Thymus (tissue), 11 donors: ENCODE results near the gene NNT. TPM values are rescaled to one million over a fixed set of nuclear protein-coding genes. Genes with fewer than 3 reads are reported as not detected.

ENCODE experiments used
- DNase-seq, 9 donors: peaks; one replicate each; pipeline ENCODE4 v3.0.0-alpha.2; 2013; ENCODE audit warnings: low spot score in 9 of 9, low read depth in 6 of 9, missing footprints in 1 of 9
- H3K27ac ChIP-seq, 2 donors: one replicate each; pipeline ENCODE4 v1.5.1; 2013; ENCODE audit warnings: control low read depth in 1 of 2, low read depth in 1 of 2, low read length in 1 of 2, mild to moderate bottlenecking in 1 of 2, moderate library complexity in 1 of 2
- H3K27me3 ChIP-seq, 2 donors: one replicate each; pipeline ENCODE4 v1.5.1; 2013; ENCODE audit warnings: low read length in 1 of 2; ENCODE audit not compliant: control insufficient read depth in 2 of 2, insufficient read depth in 1 of 2
- H3K36me3 ChIP-seq, 2 donors: one replicate each; pipeline ENCODE4 v1.5.1; 2013; ENCODE audit warnings: low read length in 1 of 2, mild to moderate bottlenecking in 1 of 2, moderate library complexity in 1 of 2; ENCODE audit not compliant: control insufficient read depth in 2 of 2, insufficient read depth in 2 of 2
- H3K4me1 ChIP-seq, 2 donors: one replicate each; pipeline ENCODE4 v1.5.1; 2013; ENCODE audit warnings: low read length in 2 of 2; ENCODE audit not compliant: control insufficient read depth in 2 of 2, insufficient read depth in 2 of 2
- H3K4me3 ChIP-seq, 2 donors: one replicate each; pipeline ENCODE4 v1.5.1; 2013; ENCODE audit warnings: low read length in 2 of 2, control low read depth in 1 of 2, mild to moderate bottlenecking in 1 of 2
- H3K9me3 ChIP-seq, 2 donors: one replicate each; pipeline ENCODE4 v1.5.1; 2013; ENCODE audit warnings: low read length in 1 of 2, mild to moderate bottlenecking in 1 of 2; ENCODE audit not compliant: control insufficient read depth in 2 of 2, insufficient read depth in 1 of 2
- WGBS: extraction: QIAGEN DNeasy Blood & Tissue Kit; methylation state at CpG from one replicate; pipeline ENCODE4 v1.1.7; 2013; 5-methylcytosine and 5-hydroxymethylcytosine counted together
- polyA plus RNA-seq: library from polyadenylated mRNA; stranded (reverse); fragments of 200-250 nt; gene quantifications from one replicate; pipeline ENCODE4 v1.2.3, GENCODE V29; 2013
- total RNA-seq: library from RNA; stranded (reverse); fragments of 120-200 nt; gene quantifications from one replicate; pipeline ENCODE4 v1.2.4, GENCODE V29; 2013
- donor health status: healthy.

Gene NNT
- total and polyA plus RNA-seq, 2 donors: 30.8 to 49.2 TPM

- H3K27ac ChIP-seq: no peak overlapping the region
- no peak overlapping the region for H3K4me3 ChIP-seq
- no peaks in the 10 kb centered on the region for H3K4me1 ChIP-seq
- no peaks in the 10 kb centered on the region for H3K9me3 ChIP-seq
- H3K36me3 ChIP-seq: peaks cover 18 to 56% of the 10 kb centered on the region in 2 donors
- H3K27me3 ChIP-seq: no peaks in the 10 kb centered on the region
- 99% methylated on average over 1 of the region's 1 CpG for whole genome bisulfite sequencing
- DNase-seq: no peak
These were observed 44.0 kb downstream of the NNT start for GRCh38 chr5:43646992-43647391.

GRCh38 chr5:43647789-43648188 is 44.8 kb downstream of the NNT start:
- Histone ChIP-seq H3K27me3 (no peaks in the 10 kb centered on the region), H3K9me3 (no peaks in the 10 kb centered on the region), H3K4me3 (no peak overlapping the region), H3K4me1 (no peaks in the 10 kb centered on the region), H3K36me3 (peaks cover 19 to 58% of the 10 kb centered on the region in 2 donors), H3K27ac (no peak overlapping the region)
- no peak for DNase-seq

GRCh38 chr5:43648499-43649124 is 45.6 kb downstream of the NNT start:
- WGBS: 94% methylated on average over 2 of the region's 2 CpGs

GRCh38 chr5:43649256-43649655 is 46.3 kb downstream of the NNT start:
- Histone ChIP-seq H3K27ac (no peak overlapping the region), H3K4me1 (no peaks in the 10 kb centered on the region), H3K9me3 (no peaks in the 10 kb centered on the region), H3K4me3 (no peak overlapping the region), H3K27me3 (no peaks in the 10 kb centered on the region), H3K36me3 (peaks cover 22 to 67% of the 10 kb centered on the region in 2 donors)
- 91% methylated on average over 2 of the region's 2 CpGs for WGBS
- DNase-seq: no peak

More at GRCh38 chr5:43648499-43649124, 45.6 kb downstream of the NNT start:
- Histone ChIP-seq H3K27ac (no peak overlapping the region), H3K36me3 (peaks cover 22 to 66% of the 10 kb centered on the region in 2 donors), H3K4me1 (no peaks in the 10 kb centered on the region), H3K4me3 (no peak overlapping the region), H3K27me3 (no peaks in the 10 kb centered on the region), H3K9me3 (no peaks in the 10 kb centered on the region)
- no peak for DNase-seq

- 99% methylated on average over 6 of the region's 6 CpGs for WGBS
These were observed 49.7 kb downstream of the NNT start for GRCh38 chr5:43652537-43653302.

GRCh38 chr5:43658509-43658908 is 55.5 kb downstream of the NNT start:
- no peaks in the 10 kb centered on the region for H3K9me3 ChIP-seq
- H3K27ac ChIP-seq: no peak overlapping the region
- no peaks in the 10 kb centered on the region for H3K27me3 ChIP-seq
- no peak for DNase-seq
- 95% methylated on average over 1 of the region's 1 CpG for WGBS
- no peak overlapping the region for H3K4me3 ChIP-seq
- peaks cover 22 to 37% of the 10 kb centered on the region in 2 donors for H3K36me3 ChIP-seq
- no peaks in the 10 kb centered on the region for H3K4me1 ChIP-seq

More at GRCh38 chr5:43652537-43653302, 49.7 kb downstream of the NNT start:
- Histone ChIP-seq H3K27me3 (no peaks in the 10 kb centered on the region), H3K9me3 (no peaks in the 10 kb centered on the region), H3K4me1 (no peaks in the 10 kb centered on the region), H3K36me3 (peaks cover 29 to 71% of the 10 kb centered on the region in 2 donors), H3K4me3 (no peak overlapping the region), H3K27ac (no peak overlapping the region)
- DNase-seq: no peak

GRCh38 chr5:43659075-43659474 is 56.1 kb downstream of the NNT start:
- WGBS: 97% methylated on average over 4 of the region's 4 CpGs
- Histone ChIP-seq H3K27ac (no peak overlapping the region), H3K27me3 (no peaks in the 10 kb centered on the region), H3K4me3 (no peak overlapping the region), H3K4me1 (no peaks in the 10 kb centered on the region), H3K36me3 (peaks cover 22 to 35% of the 10 kb centered on the region in 2 donors), H3K9me3 (no peaks in the 10 kb centered on the region)
- no peak for DNase-seq

GRCh38 chr5:43661102-43661501 is 58.1 kb downstream of the NNT start:
- H3K36me3 ChIP-seq: peaks cover 25 to 29% of the 10 kb centered on the region in 2 donors
- H3K4me1 ChIP-seq: no peaks in the 10 kb centered on the region
- DNase-seq: peak in 3 of 9 donors; percentile 4 to 36 (median 10)
- H3K27ac ChIP-seq: no peak overlapping the region
- H3K9me3 ChIP-seq: peaks cover 2 to 6% of the 10 kb centered on the region in 2 donors
- H3K4me3 ChIP-seq: no peak overlapping the region
- H3K27me3 ChIP-seq: no peaks in the 10 kb centered on the region
- 95% methylated on average over 2 of the region's 2 CpGs for WGBS

- H3K9me3 ChIP-seq: peaks cover 2 to 9% of the 10 kb centered on the region in 2 donors
- no peaks in the 10 kb centered on the region for H3K27me3 ChIP-seq
- no peak overlapping the region for H3K4me3 ChIP-seq
- no peak overlapping the region for H3K27ac ChIP-seq
- H3K4me1 ChIP-seq: no peaks in the 10 kb centered on the region
- peaks cover 12 to 28% of the 10 kb centered on the region in 2 donors for H3K36me3 ChIP-seq
- DNase-seq: no peak
These were observed 60.9 kb downstream of the NNT start for GRCh38 chr5:43663916-43664315.
